WTC11 (cell line): ENCODE data around the gene HMGN4. TPM values are rescaled to one million over a fixed set of nuclear protein-coding genes. Genes with fewer than 3 reads are reported as not detected.

ENCODE experiments used
- ATAC-seq: fragments of 200-7000 bp; cut with Tn5 transposase; 2 replicates; pipeline ENCODE4 v1.10.0; 2021; ENCODE audit warnings: mild to moderate bottlenecking, moderate library complexity
- CTCF ChIA-PET: fragments of 300-600 bp; sonication (Branson Sonifier 250); formaldehyde crosslinking; loops from one replicate; lab custom pipeline; 2021; ENCODE audit warnings: antibody characterized with exemption; lab: Charles Lee
- POLR2A ChIA-PET: fragments of 350-600 bp; sonication (Branson Sonifier 250); formaldehyde crosslinking; loops from one replicate; lab custom pipeline; 2021; ENCODE audit warnings: antibody characterized with exemption; lab: Charles Lee
- DNase-seq: peaks from one replicate; pipeline ENCODE4 v3.0.0; 2021; ENCODE audit warnings: low spot score
- H3K27ac Mint-ChIP-seq: 2 replicates; pipeline ENCODE4 v1.8.0; 2021; ENCODE audit warnings: mixed read lengths
- H3K27me3 Mint-ChIP-seq: 2 replicates; pipeline ENCODE4 v1.8.0; 2021; ENCODE audit warnings: low read depth, mild to moderate bottlenecking, moderate library complexity, mixed read lengths
- H3K36me3 Mint-ChIP-seq: 2 replicates; pipeline ENCODE4 v1.8.0; 2021; ENCODE audit warnings: mixed read lengths
- H3K4me1 Mint-ChIP-seq: 2 replicates; pipeline ENCODE4 v1.8.0; 2022; ENCODE audit warnings: mixed read lengths
- H3K4me3 Mint-ChIP-seq: 2 replicates; pipeline ENCODE4 v1.8.0; 2021; ENCODE audit warnings: mild to moderate bottlenecking, moderate library complexity, mixed read lengths
- H3K9me3 Mint-ChIP-seq: 2 replicates; pipeline ENCODE4 v1.8.0; 2021; ENCODE audit warnings: mixed read lengths
- AR ChIP-seq: fragments of 250-450 bp; sonication (Bioruptor Pico); IDR thresholded peaks from 2 replicates; pipeline ENCODE4 v1.9.0; 2021; ENCODE audit warnings: mild to moderate bottlenecking
- EMX1 ChIP-seq: fragments of 250-450 bp; sonication (Bioruptor Pico); IDR thresholded peaks from 2 replicates; pipeline ENCODE4 v1.8.0; 2021; ENCODE audit warnings: mild to moderate bottlenecking
- ERG ChIP-seq: fragments of 250-450 bp; sonication (Bioruptor Pico); IDR thresholded peaks from 2 replicates; pipeline ENCODE4 v1.8.0; 2021; ENCODE audit warnings: mild to moderate bottlenecking
- HMGXB4 ChIP-seq: sonication (generic); formaldehyde crosslinking; IDR thresholded peaks from 2 replicates; pipeline ENCODE4 v1.8.1; 2023; ENCODE audit warnings: mild to moderate bottlenecking, moderate library complexity, missing genetic modification reagents
- TCF7 ChIP-seq: sonication (generic); formaldehyde crosslinking; IDR thresholded peaks from 2 replicates; pipeline ENCODE4 v1.8.0; 2022; ENCODE audit warnings: mild to moderate bottlenecking, low read depth, missing genetic modification reagents, moderate library complexity
- ZBTB43 ChIP-seq: sonication (generic); formaldehyde crosslinking; IDR thresholded peaks from 2 replicates; pipeline ENCODE4 v1.8.1; 2023; ENCODE audit warnings: mild to moderate bottlenecking, missing genetic modification reagents
- ZNF232 ChIP-seq: sonication (generic); formaldehyde crosslinking; IDR thresholded peaks from 2 replicates; pipeline ENCODE4 v1.8.0; 2022; ENCODE audit warnings: mild to moderate bottlenecking, missing genetic modification reagents
- ZNF425 ChIP-seq: fragments of 250-450 bp; sonication (Bioruptor Pico); conservative IDR thresholded peaks from 2 replicates; pipeline ENCODE4 v1.9.0; 2021; ENCODE audit warnings: mild to moderate bottlenecking
- ZNF532 ChIP-seq: fragments of 250-450 bp; sonication (Bioruptor Pico); IDR thresholded peaks from 2 replicates; pipeline ENCODE4 v1.9.0; 2021; ENCODE audit warnings: mild to moderate bottlenecking, borderline replicate concordance
- total RNA-seq: library from RNA; stranded (reverse); gene quantifications from 3 replicates; pipeline ENCODE4 v1.2.3, GENCODE V29; 2021

HMGN4 gene
- total RNA-seq, 1 experiment from 2014 or later, result 57.1 TPM

- H3K4me1 Mint-ChIP-seq, result peaks cover 14% of the 10 kb centered on the region
Observed at GRCh38 chr6:26576929-26577719, 39.0 kb downstream of the HMGN4 start.

More at GRCh38 chr6:26576929-26577719, 39.0 kb downstream of the HMGN4 start:
- Mint-ChIP-seq H3K36me3 (peaks cover 4% of the 10 kb centered on the region; the same call in 1 of the 2 replicates), H3K27me3 (peaks cover 21% of the 10 kb centered on the region), H3K4me3 (peak overlapping the region; percentile 90), H3K9me3 (peaks cover 13% of the 10 kb centered on the region), H3K27ac (no peak overlapping the region)
- ATAC-seq, result peak; percentile 34
- CTCF ChIA-PET, result interaction anchor here (0.7 to 7.6 kb wide), 4 partner anchors 17 to 550 kb away, joined by 3 to 181 read pairs (median 6); partner anchors contain the start of gene ABT1
- peak; percentile 83 for DNase-seq
- POLR2A ChIA-PET, result interaction anchor here (1.0 kb wide), 1 partner anchor 246 kb away, joined by 3 read pairs; no protein-coding TSS in a partner anchor
- TF ChIP-seq TCF7 (CRISPR knock-in tag), result no peak
- 0 out of 2 replicates have a peak, but pooled peaks have one; percentile 56 for TF ChIP-seq HMGXB4 (CRISPR knock-in tag)
- TF ChIP-seq ZNF425, result 0 out of 2 replicates have a peak, but pooled peaks have one; percentile 12
- TF ChIP-seq ZNF532, result peak; percentile 84; the same call in 1 of the 2 replicates
- TF ChIP-seq ZNF232 (CRISPR knock-in tag), result peak; percentile 16; the same call in 1 of the 2 replicates
- peak; percentile 70; the same call in 1 of the 2 replicates for TF ChIP-seq EMX1 (CRISPR knock-in tag)
- peak; percentile 58; the same call in 1 of the 2 replicates for TF ChIP-seq AR
- TF ChIP-seq ERG (CRISPR knock-in tag), result 0 out of 2 replicates have a peak, but pooled peaks have one; percentile 40
- no peak for TF ChIP-seq ZBTB43 (CRISPR knock-in tag)
